C4-2B (cell line): ENCODE measurements around the gene ATP2B2.

ENCODE experiments used
- ZFX ChIP-seq: fragments of 450-650 bp; IDR thresholded peaks from 2 replicates; pipeline ENCODE4 v1.6.1; 2017
- TF ChIP-seq, protein P1 (sequence below): fragments of 450-650 bp; conservative IDR thresholded peaks from 2 replicates; pipeline ENCODE4 v1.5.1; 2017; ENCODE audit warnings: mild to moderate bottlenecking

DNA sequence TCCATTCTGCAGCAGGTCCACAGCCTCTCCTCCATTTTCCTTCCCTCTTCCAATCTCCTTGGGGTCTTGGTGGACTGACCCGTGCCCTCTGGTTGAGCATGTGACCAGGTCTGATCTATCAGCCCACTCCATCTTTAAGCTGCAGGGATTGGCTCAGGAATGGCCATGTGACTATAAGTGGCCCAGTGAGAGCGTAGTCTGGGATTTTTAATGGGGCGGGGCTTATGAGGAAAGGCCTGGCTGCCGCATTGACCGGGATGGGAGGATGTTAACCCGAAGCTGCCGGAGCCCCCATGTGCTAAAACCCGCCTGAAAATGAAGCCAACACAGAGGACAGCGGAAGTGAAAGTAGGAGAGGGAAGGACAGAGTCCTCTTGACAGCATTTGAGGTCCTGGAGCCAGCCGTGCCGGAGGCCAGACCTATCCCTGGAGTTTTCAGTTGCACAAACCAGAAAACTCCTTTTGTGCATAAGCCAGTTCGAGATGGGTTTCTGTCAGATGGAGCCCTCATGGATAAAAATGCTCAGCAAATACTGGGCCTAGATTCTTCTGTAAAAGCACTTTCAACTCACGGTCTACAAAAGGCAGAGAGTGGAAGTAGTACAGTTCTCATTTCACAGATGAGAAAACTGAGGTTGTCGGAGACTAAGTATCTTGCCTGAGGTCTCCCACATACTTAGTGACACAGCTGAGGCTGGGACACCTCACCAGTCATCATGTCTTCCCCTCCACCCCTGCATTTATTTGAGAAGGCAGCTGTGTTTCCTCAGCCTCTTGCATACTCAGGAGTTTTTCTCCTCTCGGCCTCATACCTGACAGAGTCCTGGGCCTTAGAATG is 61.9 kb downstream of the ATP2B2 start:
- TF ChIP-seq, protein P1, sequence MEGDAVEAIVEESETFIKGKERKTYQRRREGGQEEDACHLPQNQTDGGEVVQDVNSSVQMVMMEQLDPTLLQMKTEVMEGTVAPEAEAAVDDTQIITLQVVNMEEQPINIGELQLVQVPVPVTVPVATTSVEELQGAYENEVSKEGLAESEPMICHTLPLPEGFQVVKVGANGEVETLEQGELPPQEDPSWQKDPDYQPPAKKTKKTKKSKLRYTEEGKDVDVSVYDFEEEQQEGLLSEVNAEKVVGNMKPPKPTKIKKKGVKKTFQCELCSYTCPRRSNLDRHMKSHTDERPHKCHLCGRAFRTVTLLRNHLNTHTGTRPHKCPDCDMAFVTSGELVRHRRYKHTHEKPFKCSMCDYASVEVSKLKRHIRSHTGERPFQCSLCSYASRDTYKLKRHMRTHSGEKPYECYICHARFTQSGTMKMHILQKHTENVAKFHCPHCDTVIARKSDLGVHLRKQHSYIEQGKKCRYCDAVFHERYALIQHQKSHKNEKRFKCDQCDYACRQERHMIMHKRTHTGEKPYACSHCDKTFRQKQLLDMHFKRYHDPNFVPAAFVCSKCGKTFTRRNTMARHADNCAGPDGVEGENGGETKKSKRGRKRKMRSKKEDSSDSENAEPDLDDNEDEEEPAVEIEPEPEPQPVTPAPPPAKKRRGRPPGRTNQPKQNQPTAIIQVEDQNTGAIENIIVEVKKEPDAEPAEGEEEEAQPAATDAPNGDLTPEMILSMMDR = no peak
- TF ChIP-seq ZFX = no peak
